ENCODE results near the gene ST8SIA1.

DNA sequence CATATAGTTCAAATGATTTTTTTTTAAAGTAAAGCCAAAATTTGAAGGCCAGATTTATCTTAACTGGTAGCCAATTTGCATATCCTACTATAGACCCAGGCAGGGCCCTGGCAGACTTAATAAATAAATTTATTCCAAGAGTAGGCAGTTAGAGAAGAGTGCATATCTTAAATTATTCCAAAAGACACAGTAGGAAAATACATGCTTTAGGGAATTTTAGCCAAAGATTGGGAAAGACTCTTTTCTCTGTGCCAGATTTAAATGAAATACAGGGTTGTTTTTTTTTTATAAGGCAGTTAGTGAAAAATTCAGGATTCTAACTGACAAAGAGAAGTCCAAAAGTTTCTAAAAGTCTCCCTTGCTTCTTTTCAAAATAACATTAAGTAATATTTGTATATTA is 65.5 kb downstream of the ST8SIA1 start:
- TF ChIP-seq POLR2A (IDR thresholded peaks at IDR 0.05; ENCODE audit: low read depth) (no peak), CTCF (IDR thresholded peaks at IDR 0.05) (no peak), POLR2AphosphoS5 (IDR thresholded peaks at IDR 0.05) (no peak)

Data from esophagus muscularis mucosa (tissue), 3 donors.